IMR-90 (cell line): ENCODE results near the gene DCN. TPM values are rescaled to one million over a fixed set of nuclear protein-coding genes. Genes with fewer than 3 reads are reported as not detected.

Experiments
- ATAC-seq: fragments of 200-7000 bp; cut with Tn5 transposase; 2 replicates; pipeline ENCODE4 v1.9.1; 2020; ENCODE audit warnings: low read depth, mild to moderate bottlenecking, moderate library complexity
- BruUV-seq: library from RNA; stranded (reverse); fragments of 400-500 nt; replicated peaks from 2 replicates; lab custom pipeline; 2021; lab: Mats Ljungman, UMichigan
- CTCF ChIA-PET: fragments of 300-600 bp; formaldehyde crosslinking; extraction: SDS; loops from one replicate; lab custom pipeline; 2021; ENCODE audit warnings: antibody characterized with exemption; lab: Yijun Ruan, JAX
- POLR2A ChIA-PET: fragments of 300-600 bp; sonication (Branson Sonifier 250); formaldehyde crosslinking; loops from one replicate; lab custom pipeline; 2022; ENCODE audit warnings: antibody characterized with exemption; ENCODE audit not compliant: unreplicated experiment; lab: Charles Lee
- DNase-seq: peaks from one replicate; pipeline ENCODE4 v3.0.0; 2013
- H2AFZ ChIP-seq: replicated peaks from 2 replicates; pipeline ENCODE3; 2013; ENCODE audit warnings: low read length, mild to moderate bottlenecking; ENCODE audit not compliant: poor library complexity
- H2AK5ac ChIP-seq: 2 replicates; pipeline ENCODE4 v1.6.1; 2013; ENCODE audit warnings: low read depth, low read length, inconsistent platforms
- H2AK9ac ChIP-seq: replicated peaks from 2 replicates; pipeline ENCODE3; 2013; ENCODE audit warnings: mild to moderate bottlenecking, low read depth, low read length, moderate library complexity; ENCODE audit not compliant: poor library complexity
- H2BK120ac ChIP-seq: 2 replicates; pipeline ENCODE4 v1.6.1; 2013; ENCODE audit warnings: low read depth, low read length, inconsistent platforms
- H2BK15ac ChIP-seq: 3 replicates; pipeline ENCODE4 v1.6.1; 2013; ENCODE audit warnings: low read depth, low read length, inconsistent platforms
- H2BK20ac ChIP-seq: 2 replicates; pipeline ENCODE4 v1.6.1; 2013; ENCODE audit warnings: low read depth, mild to moderate bottlenecking, inconsistent platforms, low read length, moderate library complexity
- H2BK5ac ChIP-seq: 2 replicates; pipeline ENCODE4 v1.6.1; 2013; ENCODE audit warnings: mild to moderate bottlenecking, low read depth, low read length, inconsistent platforms; ENCODE audit not compliant: poor library complexity, severe bottlenecking
- H3K14ac ChIP-seq: replicated peaks from 2 replicates; pipeline ENCODE4 v1.6.1; 2013; ENCODE audit warnings: low read depth, low read length, inconsistent platforms
- H3K18ac ChIP-seq: 2 replicates; pipeline ENCODE4 v1.6.1; 2013; ENCODE audit warnings: low read depth, low read length, control low read depth
- H3K23ac ChIP-seq: 2 replicates; pipeline ENCODE4 v1.6.1; 2013; ENCODE audit warnings: low read depth, low read length, inconsistent platforms
- H3K27ac ChIP-seq: 2 replicates; pipeline ENCODE4 v1.5.1; 2013; ENCODE audit warnings: mild to moderate bottlenecking, control low read depth, low read length; ENCODE audit not compliant: insufficient read depth
- H3K27me3 ChIP-seq: 2 replicates; pipeline ENCODE4 v1.6.1; 2013; ENCODE audit warnings: low read length; ENCODE audit not compliant: control insufficient read depth, insufficient read depth
- H3K36me3 ChIP-seq: 2 replicates; pipeline ENCODE4 v1.6.1; 2013; ENCODE audit warnings: low read length, mixed read lengths; ENCODE audit not compliant: control insufficient read depth, insufficient read depth
- H3K4ac ChIP-seq: 2 replicates; pipeline ENCODE4 v1.6.1; 2013; ENCODE audit warnings: low read depth, low read length, inconsistent platforms
- H3K4me1 ChIP-seq: 2 replicates; pipeline ENCODE4 v1.6.1; 2013; ENCODE audit warnings: low read length, mixed read lengths; ENCODE audit not compliant: control insufficient read depth, insufficient read depth
- H3K4me2 ChIP-seq: 2 replicates; pipeline ENCODE4 v1.6.1; 2013; ENCODE audit warnings: low read depth, mild to moderate bottlenecking, control low read depth, low read length, moderate library complexity
- H3K4me3 ChIP-seq: 2 replicates; pipeline ENCODE4 v1.5.1; 2013; ENCODE audit warnings: low read depth, mild to moderate bottlenecking, control low read depth, low read length, moderate library complexity; ENCODE audit not compliant: insufficient read depth
- H3K56ac ChIP-seq: 2 replicates; pipeline ENCODE4 v1.6.1; 2013; ENCODE audit warnings: low read length, inconsistent platforms; ENCODE audit not compliant: insufficient read depth; ENCODE audit errors: extremely low read depth
- H3K79me1 ChIP-seq, 2 experiments: 2 replicates each; pipeline ENCODE4 v1.6.1; 2013; ENCODE audit warnings: low read length in 2 of 2, inconsistent platforms in 1 of 2, low read depth in 1 of 2
- H3K9ac ChIP-seq: 2 replicates; pipeline ENCODE4 v1.6.1; 2013; ENCODE audit warnings: low read depth, low read length, control low read depth
- H3K9me1 ChIP-seq: 2 replicates; pipeline ENCODE4 v1.6.1; 2013; ENCODE audit warnings: low read length, inconsistent platforms; ENCODE audit not compliant: insufficient read depth
- H3K9me3 ChIP-seq: 2 replicates; pipeline ENCODE4 v1.6.1; 2013; ENCODE audit warnings: low read length; ENCODE audit not compliant: control insufficient read depth, insufficient read depth
- H4K20me1 ChIP-seq: 2 replicates; pipeline ENCODE4 v1.6.1; 2013; ENCODE audit warnings: low read length, inconsistent platforms; ENCODE audit not compliant: insufficient read depth
- H4K5ac ChIP-seq: 2 replicates; pipeline ENCODE4 v1.6.1; 2013; ENCODE audit warnings: mild to moderate bottlenecking, low read depth, low read length, control low read depth
- H4K8ac ChIP-seq, 2 experiments: 2 replicates each; pipeline ENCODE4 v1.6.1; 2013; ENCODE audit warnings: low read depth in 2 of 2, low read length in 2 of 2, control low read depth in 1 of 2, inconsistent platforms in 1 of 2
- H4K91ac ChIP-seq: 2 replicates; pipeline ENCODE4 v1.6.1; 2013; ENCODE audit warnings: low read depth, low read length, inconsistent platforms; ENCODE audit not compliant: insufficient read depth
- BHLHE40 ChIP-seq: fragments of 150-350 bp; IDR thresholded peaks from 2 replicates; pipeline ENCODE4 v1.6.1; 2016; ENCODE audit warnings: mild to moderate bottlenecking, low read depth, low read length
- CEBPB ChIP-seq: IDR thresholded peaks from 2 replicates; pipeline ENCODE4 v1.6.1; 2012; ENCODE audit warnings: low read depth, low read length, improper control_type of control experiment
- CHD1 ChIP-seq: IDR thresholded peaks from 2 replicates; pipeline ENCODE4 v1.6.1; 2012; ENCODE audit warnings: low read depth, low read length, improper control_type of control experiment
- CTCF ChIP-seq: conservative IDR thresholded peaks from 2 replicates; pipeline ENCODE4 v1.5.1; 2012; ENCODE audit warnings: mild to moderate bottlenecking, low read depth, low read length, improper control_type of control experiment
- ELK1 ChIP-seq: fragments of 150-350 bp; IDR thresholded peaks from 2 replicates; pipeline ENCODE4 v1.6.1; 2016; ENCODE audit warnings: low read depth, mild to moderate bottlenecking, low read length, moderate library complexity, borderline replicate concordance
- FOS ChIP-seq: fragments of 150-350 bp; IDR thresholded peaks from 2 replicates; pipeline ENCODE4 v1.6.1; 2016; ENCODE audit warnings: low read depth, low read length
- MAFK ChIP-seq: IDR thresholded peaks from 2 replicates; pipeline ENCODE4 v1.6.1; 2012; ENCODE audit warnings: low read depth, low read length, improper control_type of control experiment
- MAZ ChIP-seq: IDR thresholded peaks from 2 replicates; pipeline ENCODE4 v1.6.1; 2012; ENCODE audit warnings: low read depth, mild to moderate bottlenecking, low read length, improper control_type of control experiment, moderate library complexity, borderline replicate concordance
- MXI1 ChIP-seq: IDR thresholded peaks from 2 replicates; pipeline ENCODE4 v1.6.1; 2012; ENCODE audit warnings: low read depth, mild to moderate bottlenecking, low read length, moderate library complexity, borderline replicate concordance
- NFE2L2 ChIP-seq: fragments of 150-350 bp; IDR thresholded peaks from 2 replicates; pipeline ENCODE4 v1.6.1; 2016; ENCODE audit warnings: low read depth, mild to moderate bottlenecking, low read length
- POLR2A ChIP-seq: IDR thresholded peaks from 2 replicates; pipeline ENCODE4 v1.6.1; 2012; ENCODE audit warnings: mild to moderate bottlenecking, low read depth, low read length
- RAD21 ChIP-seq: IDR thresholded peaks from 2 replicates; pipeline ENCODE4 v1.6.1; 2012; ENCODE audit warnings: low read length, improper control_type of control experiment
- RCOR1 ChIP-seq: IDR thresholded peaks from 2 replicates; pipeline ENCODE4 v1.6.1; 2012; ENCODE audit warnings: mild to moderate bottlenecking, low read length, improper control_type of control experiment; ENCODE audit not compliant: insufficient replicate concordance
- RFX5 ChIP-seq: IDR thresholded peaks from 2 replicates; pipeline ENCODE4 v1.8.0; 2012; ENCODE audit warnings: low read depth, mild to moderate bottlenecking, low read length, moderate library complexity
- SMC3 ChIP-seq: fragments of 150-350 bp; IDR thresholded peaks from 2 replicates; pipeline ENCODE4 v1.6.1; 2016; ENCODE audit warnings: low read depth, mild to moderate bottlenecking, antibody characterized with exemption, low read length, moderate library complexity
- USF2 ChIP-seq: fragments of 150-350 bp; IDR thresholded peaks from 2 replicates; pipeline ENCODE4 v1.6.1; 2017; ENCODE audit warnings: mild to moderate bottlenecking, antibody characterized with exemption, low read length, low read depth
- WGBS, 2 experiments: methylation state at CpG; one replicate each; pipeline versions ENCODE4 v1.1.5 to v1.1.7; 2013; ENCODE audit warnings: missing lambda C conversion rate in 2 of 2; ENCODE audit not compliant: insufficient read length in 1 of 2; ENCODE audit errors: extremely low coverage in 2 of 2; 5-methylcytosine and 5-hydroxymethylcytosine counted together
- dilution Hi-C: fragments of 300-500 bp; cut with HindIII; formaldehyde crosslinking; loops from one replicate; pipeline ENCODE4 v1.14.3; 2018; ENCODE audit warnings: low sequenced_read_pairs; ENCODE audit not compliant: unreplicated experiment
- in situ Hi-C: fragments of 300-500 bp; cut with MboI; formaldehyde crosslinking; loops from 3 replicates; pipeline ENCODE4 v1.14.3; 2019; ENCODE audit warnings: low sequenced_read_pairs, inconsistent platforms, mixed read lengths
- intact Hi-C: fragments of 100-400 bp; cut with micrococcal nuclease; formaldehyde crosslinking; loops from 2 replicates; pipeline ENCODE4 v1.10.0; 2022
- polyA plus RNA-seq, 3 experiments: library from polyadenylated mRNA; depleted of rRNA; stranded (reverse); fragments of >200 nt; gene quantifications; 2 replicates each; pipeline ENCODE4 v1.2.3, GENCODE V29; 2012; ENCODE audit warnings: low replicate concordance in 1 of 3
- total RNA-seq: library from RNA; depleted of rRNA; stranded (reverse); fragments of >200 nt; gene quantifications from 2 replicates; pipeline ENCODE4 v1.2.3, GENCODE V29; 2012

DCN gene
- total and polyA plus RNA-seq, 2 of the 4 experiments (the other 2 are of a cell fraction) = 241 to 965 TPM

GRCh38 chr12:91177381-91177780 is 5.2 kb downstream of the DCN start:
- ChIA-PET POLR2A (interaction anchor here (0.9 to 1.6 kb wide), 4 partner anchors 67 to 153 kb away, joined by 3 to 5 read pairs (median 4); no protein-coding TSS in a partner anchor), CTCF (interaction anchor here (0.6 to 1.2 kb wide), 7 partner anchors 32 to 1584 kb away, joined by 3 to 5 read pairs (median 3); no protein-coding TSS in a partner anchor)
- peak overlapping the region; percentile 94 for H3K18ac ChIP-seq
- peaks cover 5% of the 10 kb centered on the region for H3K9me1 ChIP-seq
- peak overlapping the region; percentile 100 for H2BK5ac ChIP-seq
- no peaks in the 10 kb centered on the region for H3K27me3 ChIP-seq
- H3K79me1 ChIP-seq = peaks cover 9 to 30% of the 10 kb centered on the region in 2 experiments
- peak overlapping the region; percentile 84 for H3K9ac ChIP-seq
- H3K4me2 ChIP-seq = peak overlapping the region; percentile 98
- H3K36me3 ChIP-seq = peaks cover 38% of the 10 kb centered on the region
- DNase-seq (peak; percentile 41), ATAC-seq (no peak)
- H2AFZ ChIP-seq = no peak overlapping the region
- H3K9me3 ChIP-seq = no peaks in the 10 kb centered on the region
- no CpG with 5 or more reads among the region's 1 CpG for WGBS, 2 experiments
- in situ Hi-C loops (no loop called here), intact Hi-C loops (no loop called here), dilution Hi-C loops (no loop called here)
- H3K23ac ChIP-seq = peak overlapping the region; percentile 47; the same call in 1 of the 2 replicates
- no peak overlapping the region for H2BK20ac ChIP-seq
- peak overlapping the region; percentile 94 for H3K4me3 ChIP-seq
- H3K4me1 ChIP-seq = peaks cover 8% of the 10 kb centered on the region
- H3K4ac ChIP-seq = peak overlapping the region; percentile 36; the same call in 1 of the 2 replicates
- H4K8ac ChIP-seq = peak overlapping the region in 1 of 2 experiments; percentile 46; a peak in 3 of 4 replicates
- BruUV-seq = no TSS peak
- peak overlapping the region; percentile 44 for H4K5ac ChIP-seq
- 0 out of 2 replicates have a peak overlapping the region, but pooled peaks have one; percentile 52 for H2BK120ac ChIP-seq
- H2AK5ac ChIP-seq = no peak overlapping the region
- no peak for TF ChIP-seq USF2
- no peak for TF ChIP-seq BHLHE40
- no peak for TF ChIP-seq CHD1
- no peak for TF ChIP-seq RAD21
- TF ChIP-seq MXI1 = no peak
- no peak for TF ChIP-seq ELK1
- no peak for TF ChIP-seq MAZ
- TF ChIP-seq FOS = no peak
- TF ChIP-seq POLR2A = no peak
- no peak for TF ChIP-seq RFX5
- TF ChIP-seq CEBPB = no peak
- no peak for TF ChIP-seq RCOR1
- no peak for TF ChIP-seq CTCF
- TF ChIP-seq NFE2L2 = no peak
- no peak for TF ChIP-seq SMC3
- TF ChIP-seq MAFK = no peak
- H4K91ac ChIP-seq = no peak overlapping the region
- no peak overlapping the region for H2AK9ac ChIP-seq
- H4K20me1 ChIP-seq = peaks cover 5% of the 10 kb centered on the region; the same call in 1 of the 2 replicates
- no peak overlapping the region; the same call in 1 of the 2 replicates for H3K14ac ChIP-seq
- peak overlapping the region; percentile 39; the same call in 1 of the 2 replicates for H3K56ac ChIP-seq
- H2BK15ac ChIP-seq = no peak overlapping the region
- peak overlapping the region; percentile 99; the same call in 1 of the 2 replicates for H3K27ac ChIP-seq
